Measurements from ENCODE around the gene RAB7A.

The RAB7A gene

DNA sequence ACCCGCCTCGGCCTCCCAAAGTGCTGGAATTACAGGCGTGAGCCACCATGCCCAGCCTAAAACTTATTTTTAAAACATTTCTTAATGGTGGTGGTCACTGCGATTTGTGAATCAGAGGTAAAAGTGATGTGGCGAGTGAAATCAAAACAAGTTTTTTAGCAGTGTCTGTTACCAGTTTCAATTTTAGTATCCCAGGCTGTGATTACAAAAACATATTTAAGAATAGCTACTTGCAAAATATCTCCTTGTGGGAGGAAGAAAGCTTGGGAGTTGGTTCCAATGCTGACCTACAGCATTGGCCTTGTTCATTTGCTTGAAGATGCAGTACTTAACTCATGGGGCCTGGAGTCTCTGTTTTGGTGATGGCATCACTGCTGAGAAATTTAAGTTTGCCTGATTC, 4.5 kb downstream of the RAB7A start:
- H3K4me3 ChIP-seq: no peak overlapping the region
- H3K27ac ChIP-seq: no peak overlapping the region
- peaks cover 46% of the 10 kb centered on the region for H3K36me3 ChIP-seq
- no peaks in the 10 kb centered on the region for H3K27me3 ChIP-seq
- peaks cover 61% of the 10 kb centered on the region for H3K4me1 ChIP-seq
- H3K4me2 ChIP-seq: 0 out of 2 replicates have a peak overlapping the region, but pooled peaks have one; percentile 1
- no peak overlapping the region for H3K9ac ChIP-seq
- H4K20me1 ChIP-seq: peaks cover 94% of the 10 kb centered on the region
- no peaks in the 10 kb centered on the region for H3K9me3 ChIP-seq
- TF ChIP-seq Cebpa-rat (IDR thresholded peaks at IDR 0.05): no peak

DNA sequence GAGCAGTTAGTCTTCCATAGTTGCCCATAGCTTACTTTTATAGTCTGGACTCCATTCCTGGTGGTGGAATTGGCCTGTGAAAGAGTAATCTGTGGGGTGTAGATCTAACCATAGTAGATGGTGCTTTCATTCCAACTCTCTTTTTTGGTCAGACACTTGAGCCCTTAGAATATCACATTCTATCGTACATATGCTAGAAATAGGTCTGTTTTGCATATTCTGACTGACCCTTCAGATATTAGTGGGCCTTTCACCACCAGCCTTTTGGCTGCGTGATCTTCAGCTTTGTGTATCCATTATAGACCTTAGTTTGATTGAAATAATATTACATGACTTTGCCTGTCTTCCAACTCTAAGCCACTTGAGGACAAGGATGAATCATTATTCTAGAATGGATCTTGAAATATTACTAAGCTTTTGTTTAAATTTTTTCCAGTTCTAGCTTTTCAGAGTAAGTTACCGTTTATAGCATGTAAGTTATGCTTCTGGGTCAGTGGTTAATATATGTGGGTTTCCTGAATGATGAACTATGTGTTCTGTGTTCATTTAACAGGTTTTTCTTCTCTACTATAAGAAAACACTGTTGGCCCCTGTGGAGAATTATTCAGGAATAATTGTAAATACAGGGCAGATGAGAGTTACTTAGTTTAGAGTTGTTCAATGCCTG, 8.7 kb downstream of the RAB7A start:
- no peak for TF ChIP-seq Cebpa-rat (IDR thresholded peaks at IDR 0.05)

DNA sequence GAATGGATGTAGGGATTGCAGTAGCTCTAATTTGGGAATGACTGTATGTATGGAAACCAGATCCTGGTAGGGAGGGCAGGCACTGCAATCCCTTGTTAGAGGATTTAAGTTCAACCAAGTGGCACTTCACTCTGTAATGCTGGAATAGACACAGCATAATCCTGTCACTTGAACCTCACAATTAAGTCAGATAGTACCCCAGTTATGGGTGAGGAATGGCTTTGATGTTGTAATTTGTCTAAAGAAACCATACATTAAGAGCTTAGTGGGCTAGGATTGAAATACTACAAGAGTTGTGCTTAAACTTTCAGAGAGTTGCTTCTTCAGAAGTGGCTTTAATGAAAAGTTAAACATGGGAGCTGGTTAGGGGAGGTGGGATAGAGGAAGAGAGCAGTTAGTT, 9.3 kb downstream of the RAB7A start:
- Histone ChIP-seq H3K9ac (no peak overlapping the region), H3K27ac (no peak overlapping the region), H3K36me3 (peaks cover 93% of the 10 kb centered on the region)

More for the DNA sequence above, 8.7 kb downstream of the RAB7A start:
- peaks cover 33% of the 10 kb centered on the region for H3K4me1 ChIP-seq
- no peak overlapping the region for H3K9ac ChIP-seq
- H3K4me3 ChIP-seq: no peak overlapping the region
- no peak overlapping the region for H3K27ac ChIP-seq
- H4K20me1 ChIP-seq: peaks cover 100% of the 10 kb centered on the region
- peak overlapping the region; percentile 3; the same call in 1 of the 2 replicates for H3K4me2 ChIP-seq
- H3K27me3 ChIP-seq: no peaks in the 10 kb centered on the region
- peaks cover 33% of the 10 kb centered on the region for H3K9me3 ChIP-seq
- peaks cover 88% of the 10 kb centered on the region for H3K36me3 ChIP-seq

DNA sequence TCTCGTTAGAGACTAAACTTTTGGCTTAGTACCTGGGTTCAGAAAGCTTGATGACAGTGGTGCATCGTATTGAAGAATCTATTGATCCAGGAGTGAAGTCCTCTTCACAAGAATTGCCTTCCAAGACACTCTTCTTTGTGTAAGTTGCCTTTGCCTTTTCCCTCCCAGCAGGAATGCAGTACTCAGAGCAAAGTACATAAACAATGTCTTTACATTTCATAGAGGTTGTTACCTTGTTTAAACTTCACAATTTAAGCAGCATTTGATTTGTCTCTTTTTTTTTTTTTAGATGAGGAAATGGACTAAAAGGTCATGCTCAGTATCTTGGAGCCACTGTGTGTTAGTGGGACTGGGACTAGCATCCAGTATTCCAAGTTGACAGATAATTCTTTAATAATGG, 9.9 kb downstream of the RAB7A start:
- Histone ChIP-seq H4K20me1 (peaks cover 98% of the 10 kb centered on the region), H3K9me3 (peaks cover 43% of the 10 kb centered on the region), H3K36me3 (peaks cover 91% of the 10 kb centered on the region), H3K4me1 (peaks cover 21% of the 10 kb centered on the region), H3K27ac (no peak overlapping the region), H3K9ac (no peak overlapping the region), H3K4me2 (no peak overlapping the region), H3K27me3 (no peaks in the 10 kb centered on the region), H3K4me3 (no peak overlapping the region)
- no peak for TF ChIP-seq Cebpa-rat (IDR thresholded peaks at IDR 0.05)

More for the DNA sequence above, 9.3 kb downstream of the RAB7A start:
- H3K27me3 ChIP-seq: no peaks in the 10 kb centered on the region
- H3K4me1 ChIP-seq: peaks cover 27% of the 10 kb centered on the region
- no peak overlapping the region for H3K4me3 ChIP-seq
- TF ChIP-seq Cebpa-rat (IDR thresholded peaks at IDR 0.05): no peak
- peaks cover 39% of the 10 kb centered on the region for H3K9me3 ChIP-seq
- peaks cover 100% of the 10 kb centered on the region for H4K20me1 ChIP-seq
- peak overlapping the region; percentile 3; the same call in 1 of the 2 replicates for H3K4me2 ChIP-seq

DNA sequence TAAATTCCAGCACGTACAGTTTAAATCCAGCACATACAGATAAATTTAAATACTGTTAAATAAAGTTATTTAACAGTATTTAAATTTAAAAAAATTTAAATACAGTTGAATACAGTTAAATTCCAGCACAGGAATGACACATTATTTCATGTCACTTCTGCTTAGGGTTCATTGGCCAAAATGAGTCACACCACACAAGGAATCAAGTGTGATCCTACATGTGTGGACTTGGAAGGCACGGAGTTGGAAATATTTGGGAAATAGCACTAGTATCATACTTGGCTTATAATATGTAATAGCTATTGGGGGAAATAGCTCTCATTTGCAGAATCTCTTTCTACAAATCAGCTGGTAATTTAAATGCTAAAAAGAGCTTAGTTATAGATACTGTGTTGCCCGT, 10.6 kb downstream of the RAB7A start:
- no peak overlapping the region for H3K4me3 ChIP-seq
- H3K27ac ChIP-seq: no peak overlapping the region
- H3K27me3 ChIP-seq: no peaks in the 10 kb centered on the region
- H4K20me1 ChIP-seq: peaks cover 95% of the 10 kb centered on the region
- H3K36me3 ChIP-seq: peaks cover 90% of the 10 kb centered on the region
- H3K4me2 ChIP-seq: no peak overlapping the region
- peaks cover 19% of the 10 kb centered on the region for H3K4me1 ChIP-seq
- H3K9me3 ChIP-seq: peaks cover 49% of the 10 kb centered on the region
- TF ChIP-seq Cebpa-rat (IDR thresholded peaks at IDR 0.05): no peak
- H3K9ac ChIP-seq: no peak overlapping the region

DNA sequence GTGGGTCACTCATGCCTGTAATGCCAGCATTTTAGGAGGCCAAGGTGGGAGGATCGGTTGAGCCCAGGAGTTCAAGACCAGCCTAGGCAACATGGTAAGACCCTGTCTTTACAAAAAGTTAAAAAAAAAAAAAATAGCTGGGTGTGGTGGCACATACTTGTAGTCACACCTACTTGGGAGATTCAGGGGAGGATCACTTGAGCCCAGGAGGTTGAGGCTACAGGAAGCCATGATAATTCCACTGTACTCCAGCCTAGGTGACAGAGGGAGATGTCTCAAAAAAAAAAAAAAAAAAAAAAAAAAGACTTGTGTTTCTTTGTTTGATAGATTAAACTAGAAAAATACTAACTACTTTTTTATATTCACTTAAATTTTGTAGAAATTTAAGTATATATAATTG, 14.6 kb downstream of the RAB7A start:
- Histone ChIP-seq H3K9ac (no peak overlapping the region), H3K4me3 (no peak overlapping the region), H3K27ac (no peak overlapping the region), H3K4me2 (no peak overlapping the region), H3K9me3 (peaks cover 89% of the 10 kb centered on the region), H4K20me1 (peaks cover 95% of the 10 kb centered on the region), H3K27me3 (no peaks in the 10 kb centered on the region), H3K36me3 (peaks cover 97% of the 10 kb centered on the region), H3K4me1 (no peaks in the 10 kb centered on the region)
- TF ChIP-seq Cebpa-rat (IDR thresholded peaks at IDR 0.05): no peak

DNA sequence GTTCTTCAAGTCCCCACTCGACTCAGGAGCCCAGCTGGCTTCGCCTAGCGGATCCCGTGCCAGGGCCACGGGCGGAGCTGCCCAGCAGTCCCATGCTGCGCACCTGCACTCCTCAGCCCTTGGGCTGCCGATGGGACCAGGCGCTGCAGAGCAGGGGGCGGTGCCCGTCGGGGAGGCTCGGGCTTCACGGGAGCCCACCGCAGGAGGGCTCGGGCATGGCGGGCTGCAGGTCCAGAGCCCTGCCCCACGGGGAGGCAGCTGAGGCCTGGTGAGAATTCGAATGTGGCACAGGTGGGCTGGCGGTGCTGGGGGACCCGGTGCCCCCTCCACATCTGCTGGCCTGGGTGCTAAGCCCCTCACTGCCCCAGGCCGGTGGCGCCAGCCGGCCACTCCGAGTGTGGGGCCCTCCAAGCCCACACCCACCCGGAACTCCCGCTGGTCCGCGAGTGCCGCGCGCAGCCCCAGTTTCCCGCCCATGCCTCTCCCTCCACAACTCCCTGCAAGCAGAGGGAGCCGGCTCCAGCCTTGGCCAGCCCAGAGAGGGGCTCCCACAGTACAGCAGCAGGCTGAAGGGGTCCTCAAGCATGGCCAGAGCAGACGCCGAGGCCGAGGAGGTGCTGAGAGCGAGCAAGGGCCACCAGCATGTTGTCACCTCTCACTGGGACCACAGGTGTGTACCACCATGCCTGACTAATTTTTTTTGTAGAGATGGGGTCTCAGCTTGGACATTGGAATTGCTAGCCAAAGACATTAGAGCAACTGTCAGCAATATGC, 17.0 kb downstream of the RAB7A start:
- H3K4me1 ChIP-seq: no peaks in the 10 kb centered on the region
- no peak for TF ChIP-seq Cebpa-rat (IDR thresholded peaks at IDR 0.05)
- H3K9ac ChIP-seq: no peak overlapping the region
- H3K27ac ChIP-seq: no peak overlapping the region
- peaks cover 97% of the 10 kb centered on the region for H3K36me3 ChIP-seq
- no peaks in the 10 kb centered on the region for H3K27me3 ChIP-seq
- H4K20me1 ChIP-seq: peaks cover 94% of the 10 kb centered on the region
- H3K9me3 ChIP-seq: peaks cover 94% of the 10 kb centered on the region
- H3K4me3 ChIP-seq: no peak overlapping the region
- H3K4me2 ChIP-seq: no peak overlapping the region

DNA sequence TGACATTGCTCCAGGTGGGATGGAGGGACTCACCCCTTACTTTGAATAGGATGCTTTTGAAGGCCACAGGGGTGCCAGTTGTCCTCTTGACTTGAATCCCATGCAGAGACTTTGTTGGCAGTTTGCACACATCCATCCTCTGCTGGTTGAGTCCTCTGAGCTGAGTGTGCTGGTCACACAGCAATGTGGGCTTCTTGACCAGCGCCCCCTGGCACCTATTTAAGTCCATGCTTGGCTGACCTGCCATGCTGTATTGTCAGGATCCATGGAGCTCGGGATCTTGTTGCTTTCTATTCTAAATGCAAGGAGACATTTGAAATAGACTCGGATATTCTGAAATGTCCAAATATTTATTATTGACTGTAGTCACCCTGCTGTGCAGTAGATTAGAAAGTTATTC, 19.8 kb downstream of the RAB7A start:
- Histone ChIP-seq H3K27ac (no peak overlapping the region), H3K36me3 (peaks cover 98% of the 10 kb centered on the region), H3K9ac (no peak overlapping the region)

DNA sequence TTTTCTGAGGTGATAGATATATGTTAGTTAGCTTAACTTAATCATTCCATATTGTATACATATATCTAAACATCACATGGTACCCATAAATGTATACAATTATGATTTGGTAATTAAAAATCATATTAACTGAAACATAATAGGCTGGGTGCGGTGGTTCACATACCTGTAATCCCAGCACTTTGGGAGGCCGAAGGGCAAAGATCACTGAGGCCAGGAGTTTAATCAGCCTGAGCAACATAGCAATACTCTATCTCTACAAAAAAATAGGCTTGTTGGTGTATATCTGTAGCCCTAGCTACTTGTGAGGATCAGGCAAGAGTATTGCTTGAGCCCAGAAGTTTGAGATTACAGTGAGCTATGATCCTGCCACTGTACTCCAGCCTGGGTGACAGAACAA, 20.9 kb downstream of the RAB7A start:
- Histone ChIP-seq H3K36me3 (peaks cover 100% of the 10 kb centered on the region), H3K4me3 (no peak overlapping the region), H3K4me2 (no peak overlapping the region)

More for the DNA sequence above, 19.8 kb downstream of the RAB7A start:
- H3K27me3 ChIP-seq: no peaks in the 10 kb centered on the region
- H3K4me2 ChIP-seq: no peak overlapping the region
- peaks cover 94% of the 10 kb centered on the region for H4K20me1 ChIP-seq
- peaks cover 95% of the 10 kb centered on the region for H3K9me3 ChIP-seq
- H3K4me1 ChIP-seq: no peaks in the 10 kb centered on the region
- no peak overlapping the region for H3K4me3 ChIP-seq
- TF ChIP-seq Cebpa-rat (IDR thresholded peaks at IDR 0.05): no peak

DNA sequence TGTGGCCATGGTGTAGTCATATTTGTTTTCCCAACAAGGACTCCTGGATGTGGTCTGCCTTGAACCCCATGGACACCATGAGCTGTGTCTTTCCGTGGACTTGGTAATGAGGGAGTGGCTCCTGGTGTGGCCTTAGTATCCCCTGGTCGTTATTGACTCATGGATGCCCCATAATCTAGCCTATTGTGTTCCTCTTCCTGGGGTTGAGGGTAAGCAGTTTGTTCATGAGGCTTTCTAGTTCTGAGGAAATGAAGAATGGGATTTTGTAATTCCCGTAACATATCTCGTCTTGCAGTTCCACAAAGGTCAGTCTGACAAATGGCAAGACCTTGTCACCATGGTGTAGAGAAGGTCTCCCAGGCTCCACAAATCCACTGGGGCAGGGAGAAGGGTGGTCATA, 22.6 kb downstream of the RAB7A start:
- peaks cover 93% of the 10 kb centered on the region for H3K9me3 ChIP-seq
- H3K4me3 ChIP-seq: no peak overlapping the region
- peaks cover 94% of the 10 kb centered on the region for H3K36me3 ChIP-seq
- H3K27me3 ChIP-seq: no peaks in the 10 kb centered on the region
- H4K20me1 ChIP-seq: peaks cover 99% of the 10 kb centered on the region
- H3K9ac ChIP-seq: no peak overlapping the region
- H3K4me1 ChIP-seq: no peaks in the 10 kb centered on the region
- TF ChIP-seq Cebpa-rat (IDR thresholded peaks at IDR 0.05): no peak
- no peak overlapping the region for H3K27ac ChIP-seq
- no peak overlapping the region for H3K4me2 ChIP-seq

More for the DNA sequence above, 20.9 kb downstream of the RAB7A start:
- Histone ChIP-seq H3K9ac (no peak overlapping the region), H3K27ac (no peak overlapping the region), H3K9me3 (peaks cover 98% of the 10 kb centered on the region), H3K4me1 (no peaks in the 10 kb centered on the region), H3K27me3 (no peaks in the 10 kb centered on the region), H4K20me1 (peaks cover 99% of the 10 kb centered on the region)
- TF ChIP-seq Cebpa-rat (IDR thresholded peaks at IDR 0.05): no peak
